Heart left ventricle (tissue), 16 donors: Measurements from ENCODE around the gene CELSR1. TPM values are rescaled to one million over a fixed set of nuclear protein-coding genes. Genes with fewer than 3 reads are reported as not detected.

ENCODE experiments used
- ATAC-seq, 4 donors: fragments of 200-7000 bp; cut with Tn5 transposase; one replicate each; pipeline ENCODE4 v1.9.1; 2020 to 2022; ENCODE audit warnings: moderate library complexity in 4 of 4, mild to moderate bottlenecking in 3 of 4, moderate number of reproducible peaks in 1 of 4
- DNase-seq, 5 donors: peaks; one replicate each; pipeline ENCODE4 v3.0.0-alpha.2; 2020
- H3K27ac ChIP-seq, 12 donors: fragments of 200-600 bp; sonication (generic) in 4 of 12; one replicate each; pipeline versions ENCODE4 v1.5.0 to v1.8.0; 2016 to 2022; ENCODE audit warnings: mild to moderate bottlenecking in 2 of 12
- H3K27me3 ChIP-seq, 9 donors: fragments of 200-600 bp; sonication (generic) in 2 of 9; one replicate each; pipeline versions ENCODE4 v1.5.1 to v1.8.0; 2016 to 2022; ENCODE audit warnings: mild to moderate bottlenecking in 3 of 9
- H3K36me3 ChIP-seq, 9 donors: fragments of 200-600 bp; sonication (generic) in 2 of 9; one replicate each; pipeline versions ENCODE4 v1.5.0 to v1.8.0; 2018 to 2022; ENCODE audit warnings: mild to moderate bottlenecking in 2 of 9
- H3K4me1 ChIP-seq, 12 donors: fragments of 200-600 bp; sonication (generic) in 4 of 12; one replicate each; pipeline versions ENCODE4 v1.5.0 to v1.8.0; 2016 to 2022; ENCODE audit warnings: mild to moderate bottlenecking in 3 of 12
- H3K4me3 ChIP-seq, 12 donors: fragments of 200-600 bp; sonication (generic) in 4 of 12; one replicate each; pipeline versions ENCODE4 v1.5.0 to v1.8.0; 2017 to 2022; ENCODE audit warnings: mild to moderate bottlenecking in 9 of 12, moderate library complexity in 4 of 12
- H3K9me3 ChIP-seq, 12 donors: fragments of 200-600 bp; sonication (generic) in 4 of 12; one replicate each; pipeline versions ENCODE4 v1.5.0 to v1.8.0; 2016 to 2022; ENCODE audit warnings: mild to moderate bottlenecking in 1 of 12
- CTCF ChIP-seq, 12 donors: fragments of 200-600 bp; sonication (generic) in 4 of 12; IDR thresholded peaks; one replicate each; pipeline versions ENCODE4 v1.5.0 to v1.8.0; 2018 to 2022; ENCODE audit warnings: antibody characterized with exemption in 12 of 12, mild to moderate bottlenecking in 5 of 12
- POLR2A ChIP-seq, 2 donors: fragments of 450-650 bp; IDR thresholded peaks; one replicate each; pipeline ENCODE4 v1.6.1; 2017; ENCODE audit warnings: antibody characterized with exemption in 2 of 2, mild to moderate bottlenecking in 2 of 2, moderate library complexity in 2 of 2
- WGBS, 4 donors: extraction: QIAGEN DNeasy Blood & Tissue Kit in 2 of 4; methylation state at CpG; one replicate each; pipeline versions ENCODE4 v1.1.5 to v1.1.7; 2013 to 2018; 5-methylcytosine and 5-hydroxymethylcytosine counted together
- intact Hi-C, 10 donors: fragments of 100-400 bp; cut with DNase I; formaldehyde crosslinking; loops; one replicate each; pipeline versions ENCODE4 v1.11.1 to v1.14.2; 2022
- polyA plus RNA-seq, 2 donors: library from polyadenylated mRNA; stranded (reverse); fragments of 200-250 nt; gene quantifications; one replicate each; pipeline ENCODE4 v1.2.3, GENCODE V29; 2013
- total RNA-seq, 9 donors: library from RNA; depleted of rRNA in 2 of 9; stranded (reverse); fragments of >200 nt in 2 of 9; fragmentation: NEBNext Ultra II Directional in 3 of 9; extraction: Animal tissue kit (Norgen Biotek cat#: 25700) in 3 of 9; gene quantifications; one replicate each; pipeline versions ENCODE4 v1.1.0 to v1.2.4, GENCODE V29; 2016 to 2023
- donor health status: ischemic (EF 13 %, LVEDD 7.1; RV severe dilation, severe dysfunction).
- donor health status: healthy with polysubstance abuse.
- donor health status: DM: no; HTN: yes; CAD: no.
- donor health status: DM: no; HTN: no; CAD: no.
- donor health status: ischemic (EF 25% LVEDD 6.9; RV normal size, moderate dysfunction).
- donor health status: ischemic (EF 25% LVEDD 5.7; RV mildly dilated, moderate dysfunction).
- donor health status: healthy.
- donor health status: DM: yes; HTN: yes; CAD: no.
- donor health status: ischemic (EF 35%, LVEDD 5.7; RV mildly dilated, moderate dysfunction).
- donor health status: nonischemic (EF 11% LVEDD 7.7; RV severe dilation, severe dysfunction).
- donor health status: DM: yes; HTN: yes; CAD: no.
- donor health status: PGD.
- donor health status: ischemic (EF 29% LVEDD 5.4; RV normal size, mild dysfunction).
- donor health status: nonischemic (EF 23%, LVEDD 6.1; RV moderate dilation, normal function).

CELSR1 gene
- total and polyA plus RNA-seq, 11 donors, result 5.9 to 15.8 (median 11.9) TPM

GRCh38 chr22:46428602-46429324 lies 108.7 kb downstream of the CELSR1 start:
- intact Hi-C loops, result loop anchor here in 1 of 10 donors (2.0 kb wide), 1 partner anchor 34 kb away; no protein-coding TSS in a partner anchor
- no peak for TF ChIP-seq POLR2A (IDR thresholded peaks at IDR 0.05)
- TF ChIP-seq CTCF (IDR thresholded peaks at IDR 0.05), result no peak

GRCh38 chr22:46428171-46428570 lies 109.2 kb downstream of the CELSR1 start:
- TF ChIP-seq POLR2A (IDR thresholded peaks at IDR 0.05) (no peak), CTCF (IDR thresholded peaks at IDR 0.05) (no peak)
- DNase-seq (no peak), ATAC-seq (no peak)
- intact Hi-C loops, result loop anchor here in 1 of 10 donors (2.0 kb wide), 1 partner anchor 33 kb away; no protein-coding TSS in a partner anchor
- 93 to 95% (median 94%) methylated on average over 10 to 18 of the region's 18 CpGs for WGBS, 4 donors
- H3K36me3 ChIP-seq, result no peaks in the 10 kb centered on the region
- H3K4me1 ChIP-seq, result peaks cover 0 to 5% (median 0%) of the 10 kb centered on the region in 12 donors
- peaks cover 0 to 13% (median 0%) of the 10 kb centered on the region in 12 donors for H3K9me3 ChIP-seq
- no peaks in the 10 kb centered on the region for H3K27me3 ChIP-seq
- no peak overlapping the region for H3K4me3 ChIP-seq
- no peak overlapping the region for H3K27ac ChIP-seq

More at GRCh38 chr22:46428602-46429324, 108.7 kb downstream of the CELSR1 start:
- DNase-seq, result no peak
- H3K9me3 ChIP-seq, result peaks cover 0 to 13% (median 0%) of the 10 kb centered on the region in 12 donors
- H3K36me3 ChIP-seq, result no peaks in the 10 kb centered on the region
- H3K4me3 ChIP-seq, result no peak overlapping the region
- no peak for ATAC-seq
- peaks cover 0 to 5% (median 0%) of the 10 kb centered on the region in 12 donors for H3K4me1 ChIP-seq
- H3K27ac ChIP-seq, result no peak overlapping the region
- no peaks in the 10 kb centered on the region for H3K27me3 ChIP-seq
- 76 to 85% (median 83%) methylated on average over 21 to 24 of the region's 24 CpGs for WGBS, 4 donors

GRCh38 chr22:46425016-46425415 lies 112.4 kb downstream of the CELSR1 start:
- H3K4me3 ChIP-seq, result no peak overlapping the region
- ATAC-seq (no peak), DNase-seq (no peak)
- no peaks in the 10 kb centered on the region for H3K27me3 ChIP-seq
- no peaks in the 10 kb centered on the region for H3K36me3 ChIP-seq
- TF ChIP-seq POLR2A (IDR thresholded peaks at IDR 0.05) (no peak), CTCF (IDR thresholded peaks at IDR 0.05) (no peak)
- H3K4me1 ChIP-seq, result peaks cover 0 to 7% (median 0%) of the 10 kb centered on the region in 12 donors
- no peak overlapping the region for H3K27ac ChIP-seq
- H3K9me3 ChIP-seq, result peaks cover 0 to 13% (median 0%) of the 10 kb centered on the region in 12 donors
- 61 to 72% (median 65%) methylated on average over 3 of the region's 3 CpGs for WGBS, 4 donors
- intact Hi-C loops, result no loop called here

- WGBS, 4 donors, result 63 to 70% (median 68%) methylated on average over 5 of the region's 5 CpGs
- Histone ChIP-seq H3K27ac (no peak overlapping the region), H3K4me1 (peaks cover 0 to 7% (median 0%) of the 10 kb centered on the region in 12 donors), H3K27me3 (no peaks in the 10 kb centered on the region), H3K4me3 (no peak overlapping the region), H3K9me3 (peaks cover 0 to 13% (median 0%) of the 10 kb centered on the region in 12 donors), H3K36me3 (no peaks in the 10 kb centered on the region)
- ATAC-seq, result no peak
- TF ChIP-seq POLR2A (IDR thresholded peaks at IDR 0.05) (no peak), CTCF (IDR thresholded peaks at IDR 0.05) (no peak)
- DNase-seq, result no peak
- intact Hi-C loops, result no loop called here
Measured at GRCh38 chr22:46424496-46424895, 112.9 kb downstream of the CELSR1 start.
